Mammary epithelial cell (primary cell): ENCODE data around the gene C16orf90.

Experiments
- EZH2 ChIP-seq: IDR thresholded peaks from 2 replicates; pipeline ENCODE4 v1.6.1; 2012; ENCODE audit warnings: low read length, inconsistent platforms, borderline replicate concordance
- TF ChIP-seq, protein P1 (sequence below), 2 donors: IDR thresholded peaks in 1 of 2; conservative IDR thresholded peaks in 1 of 2; 2 replicates each; pipeline ENCODE4 v1.5.1; 2011 to 2012; ENCODE audit warnings: inconsistent platforms in 2 of 2, low read length in 2 of 2, mild to moderate bottlenecking in 2 of 2, control low read depth in 1 of 2, low read depth in 1 of 2; ENCODE audit not compliant: insufficient read depth in 1 of 2; ENCODE audit errors: extremely low read depth in 1 of 2

DNA sequence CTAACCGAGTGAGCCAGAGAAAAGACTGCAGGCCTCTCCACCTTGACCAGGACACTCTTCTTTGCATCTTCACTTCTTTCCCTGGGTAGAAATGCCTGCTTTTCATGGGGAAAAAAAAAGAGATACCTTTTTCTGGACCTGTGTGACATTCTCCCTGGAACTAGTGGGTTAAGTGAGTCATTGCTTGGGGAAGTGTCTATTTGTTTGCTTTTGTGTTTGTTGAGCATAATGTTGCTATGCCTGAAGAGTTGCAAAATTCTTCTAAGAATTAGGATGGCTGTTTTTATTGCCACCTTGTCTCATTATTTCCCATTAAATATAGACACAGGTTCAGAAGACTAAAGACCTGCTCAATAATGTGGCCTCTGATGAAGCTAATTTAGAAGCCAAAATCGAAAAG is 24.3 kb upstream of the C16orf90 start:
- no peak for TF ChIP-seq EZH2
- TF ChIP-seq, protein P1, sequence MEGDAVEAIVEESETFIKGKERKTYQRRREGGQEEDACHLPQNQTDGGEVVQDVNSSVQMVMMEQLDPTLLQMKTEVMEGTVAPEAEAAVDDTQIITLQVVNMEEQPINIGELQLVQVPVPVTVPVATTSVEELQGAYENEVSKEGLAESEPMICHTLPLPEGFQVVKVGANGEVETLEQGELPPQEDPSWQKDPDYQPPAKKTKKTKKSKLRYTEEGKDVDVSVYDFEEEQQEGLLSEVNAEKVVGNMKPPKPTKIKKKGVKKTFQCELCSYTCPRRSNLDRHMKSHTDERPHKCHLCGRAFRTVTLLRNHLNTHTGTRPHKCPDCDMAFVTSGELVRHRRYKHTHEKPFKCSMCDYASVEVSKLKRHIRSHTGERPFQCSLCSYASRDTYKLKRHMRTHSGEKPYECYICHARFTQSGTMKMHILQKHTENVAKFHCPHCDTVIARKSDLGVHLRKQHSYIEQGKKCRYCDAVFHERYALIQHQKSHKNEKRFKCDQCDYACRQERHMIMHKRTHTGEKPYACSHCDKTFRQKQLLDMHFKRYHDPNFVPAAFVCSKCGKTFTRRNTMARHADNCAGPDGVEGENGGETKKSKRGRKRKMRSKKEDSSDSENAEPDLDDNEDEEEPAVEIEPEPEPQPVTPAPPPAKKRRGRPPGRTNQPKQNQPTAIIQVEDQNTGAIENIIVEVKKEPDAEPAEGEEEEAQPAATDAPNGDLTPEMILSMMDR (conservative IDR thresholded peaks at IDR 0.05 in 1 of 2, IDR thresholded peaks at IDR 0.05 in 1 of 2; ENCODE audit: extremely low read depth in 1 of 2, insufficient read depth in 1 of 2, low read depth in 1 of 2, low read length in 2 of 2): no peak
